Progenitor cell of endocrine pancreas (in vitro differentiated cells): ENCODE measurements around the gene TMEM145. TPM values are rescaled to one million over a fixed set of nuclear protein-coding genes. Genes with fewer than 3 reads are reported as not detected.

Source experiments
- DNase-seq: peaks from one replicate; pipeline ENCODE4 v3.0.0; 2021; ENCODE audit warnings: low spot score; ENCODE audit not compliant: unreplicated experiment
- H3K27ac Mint-ChIP-seq: 2 replicates; pipeline ENCODE4 v1.8.0; 2021; ENCODE audit warnings: mild to moderate bottlenecking, moderate library complexity, mixed read lengths
- H3K27me3 Mint-ChIP-seq: 2 replicates; pipeline ENCODE4 v1.8.0; 2021; ENCODE audit warnings: mixed read lengths
- H3K36me3 Mint-ChIP-seq: 2 replicates; pipeline ENCODE4 v1.8.0; 2022; ENCODE audit warnings: mixed read lengths; ENCODE audit not compliant: insufficient read depth
- H3K4me1 Mint-ChIP-seq: 2 replicates; pipeline ENCODE4 v1.8.0; 2021; ENCODE audit warnings: low read depth, mixed read lengths
- H3K4me3 Mint-ChIP-seq: 2 replicates; pipeline ENCODE4 v1.8.0; 2021; ENCODE audit warnings: low read depth, mild to moderate bottlenecking, moderate library complexity, mixed read lengths
- H3K9me3 Mint-ChIP-seq: 2 replicates; pipeline ENCODE4 v1.8.0; 2021; ENCODE audit warnings: low read depth, mixed read lengths
- CTCF ChIP-seq: fragments of 200-600 bp; sonication (generic); IDR thresholded peaks from one replicate; pipeline ENCODE4 v1.5.0; 2021; ENCODE audit warnings: antibody characterized with exemption, mild to moderate bottlenecking; ENCODE audit not compliant: unreplicated experiment
- microRNA-seq: library from miRNA; unstranded; fragments of <30 nt; microRNA quantifications from one replicate; pipeline ENCODE4 v1.1.0, GENCODE V29; 2020; ENCODE audit warnings: borderline number of aligned reads; ENCODE audit not compliant: unreplicated experiment
- total RNA-seq: library from RNA; stranded (reverse); gene quantifications from 2 replicates; pipeline ENCODE4 v1.2.1, GENCODE V29; 2021

TMEM145 gene
- total RNA-seq, 1 donor from 2014 or later = 1.9 TPM

- Mint-ChIP-seq H3K4me1 (no peaks in the 10 kb centered on the region), H3K4me3 (no peak overlapping the region), H3K36me3 (peaks cover 14% of the 10 kb centered on the region), H3K27me3 (no peaks in the 10 kb centered on the region), H3K9me3 (no peaks in the 10 kb centered on the region), H3K27ac (no peak overlapping the region)
- no peak for TF ChIP-seq CTCF
- no peak for DNase-seq
Observed at GRCh38 chr19:42370068-42370520, 57.0 kb downstream of the TMEM145 start.

- Mint-ChIP-seq H3K27ac (no peak overlapping the region), H3K36me3 (peaks cover 14% of the 10 kb centered on the region), H3K4me3 (no peak overlapping the region), H3K27me3 (no peaks in the 10 kb centered on the region), H3K4me1 (no peaks in the 10 kb centered on the region), H3K9me3 (no peaks in the 10 kb centered on the region)
- no peak for DNase-seq
- TF ChIP-seq CTCF = no peak
Observed at GRCh38 chr19:42370626-42371175, 57.6 kb downstream of the TMEM145 start.

Small RNAs within 50 kb of the gene (microRNA-seq; reads per million reads assigned to microRNA genes)
- not detected for gene MIR8077

Other genes starting within 250 kb of the TMEM145 start
- gene GRIK5, start 243.1 kb upstream of the TMEM145 start, total RNA-seq = 10.7 and 11.6 TPM in 2 replicates
- 19.3 and 22.5 TPM in 2 replicates for gene ZNF574, start 237.1 kb upstream of the TMEM145 start, total RNA-seq
- 0.89 and 1.6 TPM in 2 replicates for gene POU2F2, start 180.9 kb upstream of the TMEM145 start, total RNA-seq
- gene DEDD2, start 95.6 kb upstream of the TMEM145 start, total RNA-seq = 35.7 and 38.3 TPM in 2 replicates
- gene ZNF526, start 93.0 kb upstream of the TMEM145 start, total RNA-seq = 17.6 and 21.1 TPM in 2 replicates
- 53.0 and 54.7 TPM in 2 replicates for gene GSK3A, start 70.7 kb upstream of the TMEM145 start, total RNA-seq
- gene ERF, start 58.2 kb upstream of the TMEM145 start, total RNA-seq = 106 and 111 TPM in 2 replicates
- gene CIC, start 44.1 kb upstream of the TMEM145 start, total RNA-seq = 86.0 and 87.2 TPM in 2 replicates
- gene PRR19, start 11.2 kb upstream of the TMEM145 start, total RNA-seq = 3.2 and 3.4 TPM in 2 replicates
- gene PAFAH1B3, start 10.7 kb upstream of the TMEM145 start, total RNA-seq = 144 and 157 TPM in 2 replicates
- gene MEGF8, start 12.3 kb downstream of the TMEM145 start, total RNA-seq = 51.9 and 61.7 TPM in 2 replicates
- 2.8 and 2.9 TPM in 2 replicates for gene CNFN, start 77.0 kb downstream of the TMEM145 start, total RNA-seq
- gene LIPE, start 114.1 kb downstream of the TMEM145 start, total RNA-seq = 12.8 and 13.4 TPM in 2 replicates
- gene CXCL17, start 129.6 kb downstream of the TMEM145 start, total RNA-seq = 0.48 and 0.64 TPM in 2 replicates
- gene CEACAM1, start 215.2 kb downstream of the TMEM145 start, total RNA-seq = 0.69 and 1.9 TPM in 2 replicates